ENCODE measurements around the gene DMD. TPM values are rescaled to one million over a fixed set of nuclear protein-coding genes. Genes with fewer than 3 reads are reported as not detected.

Gene DMD
- total and polyA plus RNA-seq, 2 of the 8 experiments (the other 6 are each of a cell fraction or from before 2014, with no cell fraction given): 4.8 to 7.4 TPM

GRCh38 chrX:32937043-32937442 is 274.3 kb downstream of the DMD start:
- no peak for TF ChIP-seq YY1 (IDR thresholded peaks at IDR 0.05; ENCODE audit: low read depth, low read length)
- TF ChIP-seq POLR2AphosphoS5 (IDR thresholded peaks at IDR 0.05; ENCODE audit: low read depth, low read length): no peak
- TF ChIP-seq CBX5 (IDR thresholded peaks at IDR 0.05; ENCODE audit: low read depth, low read length): no peak
- no peak for TF ChIP-seq KDM1A (IDR thresholded peaks at IDR 0.05; ENCODE audit: borderline replicate concordance, low read length)
- TF ChIP-seq BRCA1 (IDR thresholded peaks at IDR 0.05; ENCODE audit: low read depth, low read length): no peak
- TF ChIP-seq POLR2A (IDR thresholded peaks at IDR 0.05; ENCODE audit: control extremely low read depth in 1 of 2, low read depth in 2 of 2, low read length in 2 of 2): no peak
- no peak for TF ChIP-seq CTBP2 (IDR thresholded peaks at IDR 0.05; ENCODE audit: borderline replicate concordance, insufficient read depth, insufficient read length, low read length)
- TF ChIP-seq RAD21 (IDR thresholded peaks at IDR 0.05 in 1 of 2, conservative IDR thresholded peaks at IDR 0.05 in 1 of 2; ENCODE audit: low read depth in 2 of 2, low read length in 2 of 2): no peak
- no peak overlapping the region for H2BK5ac ChIP-seq (ENCODE audit: low read depth, low read length)
- CTCF ChIA-PET (ENCODE audit: partially characterized antibody): no interaction called here
- no peak overlapping the region for H2BK20ac ChIP-seq (ENCODE audit: low read length)
- H3K23ac ChIP-seq (ENCODE audit: insufficient read length): no peak overlapping the region
- H4K91ac ChIP-seq (replicated peaks; ENCODE audit: insufficient read length, low read length): no peak overlapping the region
- 97% methylated on average over 3 of the region's 3 CpGs; no CpG with 5 or more reads in 1 of the 2 experiments for WGBS, 2 experiments (ENCODE audit: extremely low coverage in 1 of 2, insufficient coverage in 1 of 2, insufficient read length in 1 of 2, insufficient replicate concordance in 2 of 2, low coverage in 1 of 2, low lambda C conversion rate in 2 of 2, missing lambda C conversion rate in 1 of 2)
- no peaks in the 10 kb centered on the region for H3K79me2 ChIP-seq (ENCODE audit: control insufficient read depth in 1 of 2, insufficient read depth in 2 of 2, low read length in 2 of 2)
- H2BK120ac ChIP-seq (replicated peaks; ENCODE audit: low read depth, low read length): no peak overlapping the region
- no peak overlapping the region for H3K18ac ChIP-seq (ENCODE audit: extremely low read depth, low read length)
- no peak overlapping the region for H2AK5ac ChIP-seq (ENCODE audit: low read depth, low read length)
- no peak overlapping the region for H3K4ac ChIP-seq (replicated peaks; ENCODE audit: insufficient read length, low read depth, low read length)
- no peak overlapping the region for H2AFZ ChIP-seq (ENCODE audit: low read length)
- H4K5ac ChIP-seq (ENCODE audit: insufficient read length, low read depth, low read length): no peak overlapping the region
- no peaks in the 10 kb centered on the region for H3K36me3 ChIP-seq (ENCODE audit: control insufficient read depth in 2 of 4, insufficient read depth in 4 of 4, low read length in 3 of 4)
- H3K4me1 ChIP-seq (replicated peaks in 1 of 4; ENCODE audit: control insufficient read depth in 3 of 4, insufficient read depth in 4 of 4, low read length in 3 of 4): no peaks in the 10 kb centered on the region
- H3K27me3 ChIP-seq (replicated peaks in 1 of 4; ENCODE audit: control insufficient read depth in 3 of 4, extremely low read depth in 1 of 4, insufficient read depth in 3 of 4, low read length in 3 of 4): no peaks in the 10 kb centered on the region
- FAIRE-seq (no peak), DNase-seq (ENCODE audit: low read depth in 1 of 2, low spot score in 2 of 2) (no peak)
- no peak overlapping the region for H3K27ac ChIP-seq (ENCODE audit: low read depth, low read length)
- H3K23me2 ChIP-seq (ENCODE audit: low read depth, low read length): no peaks in the 10 kb centered on the region
- no peak overlapping the region for H3K56ac ChIP-seq (replicated peaks; ENCODE audit: insufficient read length, low read depth, low read length)
- H3K9ac ChIP-seq (replicated peaks in 1 of 4; ENCODE audit: extremely low read depth in 1 of 4, low read depth in 3 of 4, low read length in 3 of 4): no peak overlapping the region
- H2BK15ac ChIP-seq (ENCODE audit: low read length): no peak overlapping the region
- no peak overlapping the region for H2BK12ac ChIP-seq (ENCODE audit: low read depth, low read length)
- no peak overlapping the region for H3K4me3 ChIP-seq (ENCODE audit: extremely low read depth in 1 of 4, insufficient read depth in 2 of 4, low read depth in 3 of 4, low read length in 4 of 4)
- H3K79me1 ChIP-seq (ENCODE audit: low read depth, low read length): no peaks in the 10 kb centered on the region
- no peak overlapping the region for H3K4me2 ChIP-seq (ENCODE audit: insufficient read depth in 1 of 2, low read depth in 2 of 2, low read length in 2 of 2)
- H3K14ac ChIP-seq (ENCODE audit: insufficient read length): no peak overlapping the region
- no peaks in the 10 kb centered on the region for H3K9me3 ChIP-seq (ENCODE audit: insufficient read depth in 2 of 2, low read depth in 1 of 2, low read length in 1 of 2)
- no peak overlapping the region for H4K8ac ChIP-seq (ENCODE audit: extremely low read depth, insufficient read depth, low read length)
- H4K20me1 ChIP-seq (replicated peaks in 1 of 2; ENCODE audit: control insufficient read depth in 1 of 2, insufficient read depth in 2 of 2, low read length in 2 of 2): no peaks in the 10 kb centered on the region
- POLR2A ChIA-PET (ENCODE audit: partially characterized antibody): no interaction called here

Data from H1 (cell line).